Peyer's patch (tissue), 4 donors: ENCODE results near the gene USF3. TPM values are rescaled to one million over a fixed set of nuclear protein-coding genes. Genes with fewer than 3 reads are reported as not detected.

Experiments
- DNase-seq, 3 donors: peaks; one replicate each; pipeline ENCODE4 v3.0.0-alpha.2; 2017 to 2019
- H3K27ac ChIP-seq, 4 donors: fragments of 200-600 bp; sonication (generic); one replicate each; pipeline ENCODE4 v1.5.1; 2016 to 2019
- H3K27me3 ChIP-seq, 2 donors: fragments of 200-600 bp; sonication (generic); one replicate each; pipeline ENCODE4 v1.5.1; 2019
- H3K36me3 ChIP-seq, 3 donors: fragments of 200-600 bp; sonication (generic); one replicate each; pipeline ENCODE4 v1.5.1; 2016 to 2019
- H3K4me1 ChIP-seq, 4 donors: fragments of 200-600 bp; sonication (generic); one replicate each; pipeline ENCODE4 v1.5.1; 2016 to 2019
- H3K4me3 ChIP-seq, 4 donors: fragments of 200-600 bp; sonication (generic); 1 replicate in 3 of 4; 2 replicates in 1 of 4; pipeline ENCODE4 v1.5.1; 2016 to 2019; ENCODE audit warnings: mild to moderate bottlenecking in 1 of 4
- H3K9me3 ChIP-seq, 4 donors: fragments of 200-600 bp; sonication (generic); one replicate each; pipeline ENCODE4 v1.5.1; 2016 to 2019; ENCODE audit warnings: mild to moderate bottlenecking in 1 of 4
- CTCF ChIP-seq, 6 experiments: fragments of 450-650 bp in 4 of 6; fragments of 200-600 bp in 2 of 6; sonication (generic) in 1 of 6; IDR thresholded peaks; one replicate each; pipeline ENCODE4 v1.5.1; 2017 to 2019; ENCODE audit warnings: antibody characterized with exemption in 6 of 6, mild to moderate bottlenecking in 3 of 6, moderate library complexity in 1 of 6
- POLR2A ChIP-seq, 2 donors: fragments of 450-650 bp; IDR thresholded peaks; one replicate each; pipeline ENCODE4 v1.5.1; 2017; ENCODE audit warnings: antibody characterized with exemption in 2 of 2, mild to moderate bottlenecking in 2 of 2, moderate library complexity in 2 of 2
- total RNA-seq, 4 donors: library from RNA; depleted of rRNA; stranded (reverse); fragments of >200 nt; gene quantifications; one replicate each; pipeline ENCODE4 v1.1.0, GENCODE V29; 2016

USF3 gene
- total RNA-seq, 4 donors from 2014 or later: 20.6 to 42.2 (median 32.5) TPM

- TF ChIP-seq POLR2A (IDR thresholded peaks at IDR 0.05): no peak
- no peak for TF ChIP-seq CTCF (IDR thresholded peaks at IDR 0.05)
- H3K27me3 ChIP-seq: no peaks in the 10 kb centered on the region
- no peaks in the 10 kb centered on the region for H3K9me3 ChIP-seq
These were observed 32.2 kb upstream of the USF3 start for GRCh38 chr3:113728661-113729060.

GRCh38 chr3:113721636-113722035 is 25.2 kb upstream of the USF3 start:
- DNase-seq: no peak
- Histone ChIP-seq H3K4me1 (no peaks in the 10 kb centered on the region), H3K9me3 (no peaks in the 10 kb centered on the region), H3K4me3 (no peak overlapping the region), H3K27me3 (no peaks in the 10 kb centered on the region), H3K36me3 (peaks cover 0 to 35% (median 0%) of the 10 kb centered on the region in 3 donors), H3K27ac (no peak overlapping the region)
- no peak for TF ChIP-seq POLR2A (IDR thresholded peaks at IDR 0.05)
- no peak for TF ChIP-seq CTCF (IDR thresholded peaks at IDR 0.05)

More at GRCh38 chr3:113728661-113729060, 32.2 kb upstream of the USF3 start:
- no peak overlapping the region for H3K4me3 ChIP-seq
- H3K27ac ChIP-seq: no peak overlapping the region
- H3K4me1 ChIP-seq: peaks cover 0 to 4% (median 0%) of the 10 kb centered on the region in 4 donors
- no peaks in the 10 kb centered on the region for H3K36me3 ChIP-seq
- DNase-seq: no peak

- no peak overlapping the region for H3K4me3 ChIP-seq
- no peaks in the 10 kb centered on the region for H3K4me1 ChIP-seq
- no peak for TF ChIP-seq POLR2A (IDR thresholded peaks at IDR 0.05)
- TF ChIP-seq CTCF (IDR thresholded peaks at IDR 0.05): no peak
- H3K27ac ChIP-seq: no peak overlapping the region
- no peak for DNase-seq
- H3K9me3 ChIP-seq: no peaks in the 10 kb centered on the region
- H3K36me3 ChIP-seq: peaks cover 0 to 35% (median 0%) of the 10 kb centered on the region in 3 donors
- H3K27me3 ChIP-seq: no peaks in the 10 kb centered on the region
These were observed 23.3 kb upstream of the USF3 start for GRCh38 chr3:113719758-113720157.

GRCh38 chr3:113719294-113719693 is 22.9 kb upstream of the USF3 start:
- Histone ChIP-seq H3K36me3 (peaks cover 0 to 35% (median 0%) of the 10 kb centered on the region in 3 donors), H3K27me3 (no peaks in the 10 kb centered on the region), H3K4me3 (no peak overlapping the region), H3K27ac (no peak overlapping the region), H3K9me3 (no peaks in the 10 kb centered on the region), H3K4me1 (no peaks in the 10 kb centered on the region)
- DNase-seq: no peak
- TF ChIP-seq CTCF (IDR thresholded peaks at IDR 0.05): no peak
- no peak for TF ChIP-seq POLR2A (IDR thresholded peaks at IDR 0.05)

- no peak overlapping the region for H3K27ac ChIP-seq
- H3K27me3 ChIP-seq: no peaks in the 10 kb centered on the region
- peaks cover 0 to 29% (median 0%) of the 10 kb centered on the region in 3 donors for H3K36me3 ChIP-seq
- DNase-seq: no peak
- no peak for TF ChIP-seq CTCF (IDR thresholded peaks at IDR 0.05)
- no peak for TF ChIP-seq POLR2A (IDR thresholded peaks at IDR 0.05)
- H3K9me3 ChIP-seq: no peaks in the 10 kb centered on the region
- H3K4me1 ChIP-seq: no peaks in the 10 kb centered on the region
- H3K4me3 ChIP-seq: no peak overlapping the region
These were observed 21.4 kb upstream of the USF3 start for GRCh38 chr3:113717818-113718217.

GRCh38 chr3:113717308-113717707 is 20.9 kb upstream of the USF3 start:
- peaks cover 0 to 29% (median 0%) of the 10 kb centered on the region in 3 donors for H3K36me3 ChIP-seq
- no peak for DNase-seq
- H3K27me3 ChIP-seq: no peaks in the 10 kb centered on the region
- TF ChIP-seq CTCF (IDR thresholded peaks at IDR 0.05) (no peak), POLR2A (IDR thresholded peaks at IDR 0.05) (no peak)
- H3K4me1 ChIP-seq: no peaks in the 10 kb centered on the region
- H3K27ac ChIP-seq: no peak overlapping the region
- H3K4me3 ChIP-seq: no peak overlapping the region
- no peaks in the 10 kb centered on the region for H3K9me3 ChIP-seq
